Mammary epithelial cell (primary cell): Measurements from ENCODE around the gene CTTNBP2NL.

Experiments used
- CTCF ChIP-seq, 2 donors: IDR thresholded peaks in 1 of 2; conservative IDR thresholded peaks in 1 of 2; 2 replicates each; pipeline ENCODE4 v1.5.1; 2011 to 2012; ENCODE audit warnings: inconsistent platforms in 2 of 2, low read length in 2 of 2, mild to moderate bottlenecking in 2 of 2, control low read depth in 1 of 2, low read depth in 1 of 2; ENCODE audit not compliant: insufficient read depth in 1 of 2; ENCODE audit errors: extremely low read depth in 1 of 2
- EZH2 ChIP-seq: IDR thresholded peaks from 2 replicates; pipeline ENCODE4 v1.6.1; 2012; ENCODE audit warnings: low read length, inconsistent platforms, borderline replicate concordance

- TF ChIP-seq CTCF (conservative IDR thresholded peaks at IDR 0.05 in 1 of 2, IDR thresholded peaks at IDR 0.05 in 1 of 2; ENCODE audit: extremely low read depth in 1 of 2, insufficient read depth in 1 of 2, low read depth in 1 of 2, low read length in 2 of 2) = no peak
- TF ChIP-seq EZH2 = no peak
These were observed 25.0 kb upstream of the CTTNBP2NL start for GRCh38 chr1:112370996-112371395.
